SHP77 treated with DMSO at 0.1 percent for 48 hours (cell line): ENCODE measurements around the gene F3.
A peak's percentile ranks its signal among the peaks of the same experiment; 100 is the strongest.

Source experiments
- DNase-seq: peaks from one replicate; lab custom pipeline; 2025; lab: John Stamatoyannopoulos, UW

F3 gene

GRCh38 chr1:94527447-94528031, 14.0 kb downstream of the F3 start:
- DNase-seq, result no peak

GRCh38 chr1:94526152-94526980, 15.2 kb downstream of the F3 start:
- no peak for DNase-seq

GRCh38 chr1:94524531-94524930, 17.0 kb downstream of the F3 start:
- DNase-seq, result no peak

GRCh38 chr1:94522304-94522703, 19.3 kb downstream of the F3 start:
- DNase-seq, result peak; percentile 62

- DNase-seq, result no peak
Observed at GRCh38 chr1:94519351-94519750, 22.2 kb downstream of the F3 start.

GRCh38 chr1:94515296-94515947, 26.1 kb downstream of the F3 start:
- DNase-seq, result no peak

GRCh38 chr1:94514095-94514727, 27.3 kb downstream of the F3 start:
- no peak for DNase-seq

GRCh38 chr1:94512816-94513215, 28.7 kb downstream of the F3 start:
- no peak for DNase-seq

- DNase-seq, result no peak
Observed at GRCh38 chr1:94504601-94505000, 37.0 kb downstream of the F3 start.

- DNase-seq, result no peak
Observed at GRCh38 chr1:94503153-94503552, 38.4 kb downstream of the F3 start.

- no peak for DNase-seq
Observed at GRCh38 chr1:94501935-94502334, 39.6 kb downstream of the F3 start.

GRCh38 chr1:94501426-94501825, 40.1 kb downstream of the F3 start:
- no peak for DNase-seq

- no peak for DNase-seq
Observed at GRCh38 chr1:94496076-94496755, 45.3 kb downstream of the F3 start.

- DNase-seq, result no peak
Observed at GRCh38 chr1:94490556-94490955, 51.0 kb downstream of the F3 start.

GRCh38 chr1:94486990-94487389, 54.6 kb downstream of the F3 start:
- no peak for DNase-seq

- DNase-seq, result peak; percentile 14
Observed at GRCh38 chr1:94481473-94481933, 60.1 kb downstream of the F3 start.

- DNase-seq, result no peak
Observed at GRCh38 chr1:94479682-94480081, 61.9 kb downstream of the F3 start.
